ENCODE data around the gene RAB3C.
A peak's percentile ranks its signal among the peaks of the same experiment; 100 is the strongest.
"Not testable (repeated sequence)": the region's sequence is repeated elsewhere in the genome, so short reads cannot be mapped to it uniquely, and the experiment has no call there.

RAB3C gene

DNA sequence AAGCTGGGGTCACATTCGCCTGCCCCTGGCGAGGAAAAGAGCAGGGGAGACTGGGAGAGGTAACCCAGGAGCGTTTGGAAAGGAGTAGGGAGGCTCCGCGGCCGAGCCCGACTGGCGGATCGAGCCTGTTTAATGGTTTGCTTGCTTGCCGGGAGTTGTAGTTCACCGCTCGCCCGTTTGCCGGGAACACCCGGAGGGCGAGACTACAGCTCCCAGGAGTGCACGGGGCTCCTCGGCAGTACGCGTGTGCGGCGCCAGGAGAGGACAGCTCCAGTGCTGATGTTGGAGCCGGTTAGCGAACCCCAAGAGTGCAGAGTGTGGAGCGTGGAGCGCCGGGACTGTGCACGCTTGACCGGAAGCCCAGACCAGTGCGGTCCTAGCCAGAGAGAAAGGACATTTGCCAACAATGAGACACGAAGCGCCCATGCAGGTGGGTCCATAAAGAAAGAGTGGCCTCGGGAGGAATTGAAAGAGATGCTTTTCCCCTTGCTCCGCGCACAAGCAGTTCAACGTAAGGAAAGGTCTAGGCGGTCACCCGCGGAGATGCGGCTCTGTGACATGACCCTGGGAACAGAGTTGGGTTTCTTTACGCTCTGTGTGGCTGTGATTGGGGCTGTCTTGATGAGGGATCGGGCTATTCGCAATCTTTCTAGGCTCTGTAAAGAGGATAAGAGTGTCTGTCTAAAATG is at the start of gene RAB3C:
Gene RAB3C (plus strand): TSS at position 273 of the 689 bp plus-strand sequence. CDS start 134 bp downstream, at position 407.
- DNase-seq (ENCODE audit: low read depth, low spot score): peak; percentile 97

DNA sequence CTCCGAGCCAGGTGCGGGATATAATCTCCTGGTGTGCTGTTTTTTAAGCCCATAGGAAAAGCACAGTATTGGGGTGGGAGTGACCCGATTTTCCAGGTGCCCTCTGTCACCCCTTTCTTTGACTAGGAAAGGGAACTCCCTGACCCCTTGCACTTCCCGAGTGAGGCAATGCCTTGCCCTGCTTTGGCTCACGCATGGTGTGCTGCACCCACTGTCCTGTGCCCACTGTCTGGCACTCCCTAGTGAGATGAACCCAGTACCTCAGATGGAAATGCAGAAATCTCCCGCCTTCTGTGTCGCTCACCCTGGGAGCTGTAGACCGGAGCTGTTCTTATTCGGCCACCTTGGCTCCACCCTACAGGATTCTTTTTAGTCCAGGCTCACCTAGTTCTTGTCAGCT is 40.9 kb upstream of the RAB3C start:
- not testable (repeated sequence) for DNase-seq (ENCODE audit: low read depth, low spot score)

- no peak for DNase-seq (ENCODE audit: low read depth, low spot score)
Measured at GRCh38 chr5:58542709-58543108, 40.2 kb upstream of the RAB3C start.

DNA sequence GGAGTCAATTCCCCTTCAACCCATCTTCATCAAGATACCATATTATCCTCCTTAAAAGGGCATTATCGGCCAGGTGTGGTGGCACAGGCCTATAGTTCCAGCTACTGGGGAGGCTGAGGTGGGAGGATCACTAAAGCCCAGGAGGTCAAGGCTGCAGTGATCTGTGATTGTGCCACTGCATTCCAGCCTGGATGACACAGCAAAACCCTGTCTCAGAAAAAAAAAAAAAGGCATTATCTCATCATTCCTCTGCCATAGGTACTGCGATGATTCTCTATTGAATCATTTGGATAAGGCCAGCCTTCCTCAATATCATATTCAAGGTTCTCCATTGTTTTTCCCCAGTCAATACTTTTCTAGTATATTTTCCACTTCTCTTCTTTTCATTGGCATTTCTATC is 39.2 kb upstream of the RAB3C start:
- no peak for DNase-seq (ENCODE audit: low read depth, low spot score)

GRCh38 chr5:58544195-58544594 is 38.7 kb upstream of the RAB3C start:
- DNase-seq (ENCODE audit: low read depth, low spot score): no peak

DNA sequence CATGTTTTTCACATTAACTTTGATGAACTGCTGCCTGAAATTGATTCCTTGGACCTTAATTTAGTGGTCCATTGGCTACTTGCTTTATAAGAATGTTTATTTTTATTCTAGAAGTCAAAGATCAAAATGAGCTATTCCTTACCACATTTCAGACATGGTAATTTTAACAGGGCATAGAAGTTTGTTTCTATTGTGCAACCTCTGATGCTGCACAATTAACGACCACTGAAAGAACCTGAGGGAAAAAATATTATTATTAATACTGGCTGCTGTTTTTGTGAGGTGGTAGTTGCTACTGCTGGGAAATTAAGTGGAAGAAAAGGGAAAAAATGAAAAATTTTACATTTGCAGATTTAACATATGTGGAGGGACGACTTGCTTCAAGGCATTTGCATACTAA is 37.9 kb upstream of the RAB3C start:
- DNase-seq (ENCODE audit: low read depth, low spot score): no peak

GRCh38 chr5:58545912-58546311 is 37.0 kb upstream of the RAB3C start:
- no peak for DNase-seq (ENCODE audit: low read depth, low spot score)

- no peak for DNase-seq (ENCODE audit: low read depth, low spot score)
Measured at GRCh38 chr5:58548068-58548467, 34.8 kb upstream of the RAB3C start.

GRCh38 chr5:58551492-58551891 is 31.4 kb upstream of the RAB3C start:
- no peak for DNase-seq (ENCODE audit: low read depth, low spot score)

GRCh38 chr5:58557665-58558338 is 25.1 kb upstream of the RAB3C start:
- DNase-seq (ENCODE audit: low read depth, low spot score): not testable (repeated sequence)

- not testable (repeated sequence) for DNase-seq (ENCODE audit: low read depth, low spot score)
Measured at GRCh38 chr5:58563016-58563700, 19.7 kb upstream of the RAB3C start.

GRCh38 chr5:58564043-58564832 is 18.6 kb upstream of the RAB3C start:
- DNase-seq (ENCODE audit: low read depth, low spot score): not testable (repeated sequence)

DNA sequence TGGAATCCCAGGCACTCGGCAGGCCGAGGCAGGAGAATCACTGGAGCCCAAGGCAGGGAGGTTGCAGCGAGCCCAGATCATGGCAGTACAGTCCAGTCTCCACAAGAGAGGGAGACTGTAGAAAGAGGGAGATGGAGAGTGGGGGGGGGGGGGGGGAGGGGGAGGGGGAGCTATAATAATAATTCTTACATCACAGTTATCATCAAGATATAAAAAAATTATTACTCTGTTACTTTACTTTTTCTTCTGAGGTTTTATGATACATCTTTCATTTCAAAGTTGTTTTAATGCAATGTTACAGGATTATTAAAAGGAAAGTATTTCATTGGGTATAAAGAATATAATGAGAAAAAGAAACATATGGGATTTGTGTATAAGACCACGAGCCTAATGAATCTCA is 17.8 kb upstream of the RAB3C start:
- DNase-seq (ENCODE audit: low read depth, low spot score): no peak

GRCh38 chr5:58571501-58571900 is 11.4 kb upstream of the RAB3C start:
- no peak for DNase-seq (ENCODE audit: low read depth, low spot score)

DNA sequence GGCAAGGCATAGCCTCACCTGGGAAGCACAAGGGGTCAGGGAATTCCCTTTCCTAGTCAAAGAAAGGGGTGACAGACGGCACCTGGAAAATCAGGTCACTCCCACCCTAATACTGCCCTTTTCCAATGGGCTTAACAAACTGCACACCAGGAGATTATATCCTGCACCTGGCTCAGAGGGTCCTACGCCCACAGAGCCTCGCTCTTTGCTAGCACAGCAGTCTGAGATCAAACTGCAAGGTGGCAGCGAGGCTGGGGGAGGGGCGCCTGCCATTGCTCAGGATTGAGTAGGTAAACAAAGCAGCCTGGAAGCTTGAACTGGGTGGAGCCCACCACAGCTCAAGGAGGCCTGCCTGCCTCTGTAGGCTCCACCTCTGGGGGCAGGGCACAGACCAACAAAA is 9.9 kb upstream of the RAB3C start:
- DNase-seq (ENCODE audit: low read depth, low spot score): not testable (repeated sequence)

- no peak for DNase-seq (ENCODE audit: low read depth, low spot score)
Measured at GRCh38 chr5:58579781-58580180, 3.1 kb upstream of the RAB3C start.

DNA sequence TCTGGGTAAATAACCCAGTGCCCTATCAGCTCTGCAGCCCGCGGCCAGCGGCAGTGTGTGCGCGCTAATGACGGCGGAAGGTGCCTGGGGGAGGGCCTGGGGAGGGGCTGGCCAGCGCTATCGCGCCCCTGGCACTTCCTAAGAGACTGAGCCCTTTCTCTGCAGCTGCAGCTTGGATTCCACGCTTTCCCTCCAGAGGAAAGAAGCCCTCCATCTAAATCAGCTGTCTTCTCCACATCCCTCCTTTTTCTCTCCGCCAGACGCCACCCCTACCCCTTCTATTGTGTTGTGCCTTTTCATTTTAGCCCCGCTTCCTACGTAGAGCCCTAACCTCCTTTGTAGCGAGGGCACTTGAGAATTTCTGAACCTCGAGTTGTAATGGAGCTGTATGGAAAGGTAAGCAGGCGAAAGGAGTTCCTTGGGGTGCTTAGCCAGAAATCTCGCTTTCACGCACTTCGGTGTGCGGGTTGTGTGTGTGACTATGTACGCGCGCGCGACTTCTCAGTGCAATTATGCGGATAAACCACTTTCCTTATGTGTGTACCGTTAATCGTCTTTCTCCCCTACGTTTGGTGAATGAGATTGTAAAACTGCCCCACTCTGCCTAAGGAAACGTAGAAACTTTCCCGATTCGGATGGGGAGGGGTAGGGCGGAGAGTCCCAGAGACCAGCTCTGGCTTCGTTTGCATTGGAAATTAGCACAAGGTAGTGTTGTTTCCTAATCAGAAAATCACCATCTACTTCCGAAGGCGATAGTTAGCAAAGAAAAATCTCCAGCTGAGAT is 664 bp upstream of the RAB3C start:
- peak; percentile 6 for DNase-seq (ENCODE audit: low read depth, low spot score)

DNA sequence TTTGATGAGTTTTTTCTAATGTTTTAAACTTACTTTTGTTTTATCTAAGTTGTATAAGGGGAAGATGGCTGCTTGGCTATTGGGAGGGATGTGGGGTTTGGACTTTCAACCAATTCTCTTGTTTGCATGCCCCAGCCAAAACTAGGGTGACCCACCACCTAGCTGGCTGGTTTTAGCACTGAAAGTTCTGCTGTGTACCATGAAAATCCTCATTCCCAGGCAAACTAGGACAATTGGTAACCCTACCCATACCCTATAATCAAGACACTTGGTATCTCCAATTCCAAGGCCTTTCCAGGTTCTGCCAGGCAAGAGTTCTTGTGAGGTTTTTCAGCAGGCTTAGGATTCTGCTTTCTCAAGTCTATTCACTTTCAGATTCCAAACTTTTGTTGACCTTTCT is 13.1 kb downstream of the RAB3C start:
- DNase-seq (ENCODE audit: low read depth, low spot score): no peak

GRCh38 chr5:58598440-58598839 is 15.6 kb downstream of the RAB3C start:
- no peak for DNase-seq (ENCODE audit: low read depth, low spot score)

GRCh38 chr5:58599217-58599616 is 16.3 kb downstream of the RAB3C start:
- DNase-seq (ENCODE audit: low read depth, low spot score): no peak

DNA sequence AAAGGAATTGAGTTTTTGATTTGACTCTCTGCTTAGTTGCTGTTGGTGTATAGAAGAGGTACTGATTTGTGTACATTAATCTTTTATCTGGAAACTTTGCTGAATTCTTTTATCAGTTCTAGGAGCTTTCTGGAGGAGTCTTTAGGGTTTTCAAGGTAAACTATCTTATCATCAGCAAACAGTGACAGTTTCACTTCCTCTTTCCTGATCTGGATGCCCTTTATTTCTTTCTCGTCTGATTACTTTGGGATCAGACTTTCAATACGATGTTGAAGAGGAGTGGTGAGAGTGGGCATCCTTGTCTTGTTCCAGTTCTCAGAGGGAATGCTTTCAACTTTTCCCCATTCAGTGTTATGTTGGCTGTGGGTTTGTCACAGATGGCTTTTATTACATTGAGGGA is 17.7 kb downstream of the RAB3C start:
- DNase-seq (ENCODE audit: low read depth, low spot score): not testable (repeated sequence)
